ELF-1 (cell line): ENCODE data around the gene BET1L.
"Not testable (repeated sequence)": the region's sequence is repeated elsewhere in the genome, so short reads cannot be mapped to it uniquely, and the experiment has no call there.

Experiments used
- DNase-seq: peaks from one replicate; pipeline ENCODE4 v3.0.0-alpha.2; 2016; ENCODE audit warnings: low read depth, low spot score

BET1L gene

DNA sequence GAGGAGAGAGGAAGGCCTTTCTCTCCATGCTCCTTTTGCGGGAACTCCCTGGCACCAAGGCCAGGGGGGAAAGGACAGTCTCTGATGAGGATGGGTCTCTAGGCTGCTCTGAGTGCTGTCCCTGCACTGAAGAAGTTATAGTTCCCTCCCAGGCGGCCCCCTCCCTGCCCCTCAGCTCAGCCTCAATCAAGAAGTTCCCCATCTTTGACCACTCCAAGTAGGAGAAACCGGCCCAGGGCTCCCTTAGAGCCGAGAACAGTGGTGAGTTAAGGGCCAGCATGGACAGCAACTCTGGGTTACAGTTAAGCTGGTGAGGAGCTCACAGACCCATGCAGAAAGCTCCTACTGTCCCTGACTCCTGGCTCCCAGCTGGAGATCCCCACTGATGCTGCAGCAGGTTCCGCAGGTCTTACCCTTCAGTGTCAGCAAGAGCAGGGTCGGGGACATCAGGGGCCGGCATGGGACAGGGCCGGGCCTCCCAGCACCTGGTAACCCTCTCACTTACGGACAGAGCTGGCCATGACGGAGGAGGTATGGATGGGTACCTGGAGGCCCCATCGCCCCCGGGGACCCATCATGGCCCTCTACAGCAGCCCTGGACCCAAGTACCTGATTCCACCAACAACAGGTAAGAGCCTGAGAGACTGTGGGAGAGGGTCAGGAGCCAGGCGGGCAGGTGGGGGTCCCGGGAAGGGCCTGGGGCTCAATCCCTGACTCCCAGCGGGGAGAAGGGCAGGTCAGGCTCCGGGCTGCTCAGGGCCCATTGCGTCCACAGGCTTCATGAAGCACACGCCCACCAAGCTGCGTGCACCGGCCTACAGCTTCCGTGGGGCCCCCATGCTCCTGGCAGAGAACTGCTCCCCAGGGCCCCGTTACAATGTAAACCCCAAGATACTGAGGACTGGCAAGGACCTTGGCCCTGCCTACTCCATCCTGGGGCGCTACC is 10.1 kb downstream of the BET1L start:
- no peak for DNase-seq

DNA sequence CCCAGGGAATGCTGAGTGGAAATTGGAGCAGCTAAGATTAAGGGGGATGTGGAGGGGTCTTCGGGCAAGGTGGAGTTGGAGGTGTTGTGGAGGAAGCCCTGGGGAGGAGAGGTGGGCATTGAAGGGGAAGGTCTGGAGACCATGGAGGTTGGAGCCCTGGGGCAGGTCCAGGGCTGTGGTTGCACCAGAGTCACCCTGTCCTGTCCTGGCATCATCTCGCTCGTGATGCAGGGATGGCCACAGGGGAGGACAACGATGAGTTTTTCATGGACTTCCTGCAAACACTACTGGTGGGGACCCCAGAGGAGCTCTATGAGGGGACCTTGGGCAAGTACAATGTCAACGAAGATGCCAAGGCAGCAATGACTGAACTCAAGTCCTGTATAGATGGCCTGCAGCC is 13.7 kb downstream of the BET1L start:
- not testable (repeated sequence) for DNase-seq

DNA sequence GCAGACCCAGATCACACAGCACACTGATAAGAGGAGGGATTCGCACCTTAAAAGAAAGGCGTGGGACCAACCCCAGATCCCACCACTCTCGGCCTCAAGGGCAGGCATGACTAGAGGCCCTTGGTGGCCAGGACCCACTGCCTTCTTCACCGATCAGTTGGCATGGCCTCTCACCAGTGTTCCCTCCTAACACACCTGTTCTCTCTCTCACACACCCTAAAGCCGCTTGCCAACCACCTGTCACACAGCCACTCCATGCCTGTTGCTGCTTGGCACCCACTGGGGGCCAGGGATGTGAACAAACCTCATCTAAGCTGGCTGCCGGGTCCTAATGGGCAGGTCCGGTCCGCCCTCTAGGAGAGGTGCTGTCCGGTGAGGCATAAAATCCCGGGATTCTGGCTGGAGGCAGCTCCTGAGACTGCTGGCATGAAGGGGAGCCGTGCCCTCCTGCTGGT is 14.5 kb downstream of the BET1L start, which contains the start of gene SCGB1C1:
SCGB1C1 (plus strand) TSS at position 405 of the 455 bp plus-strand sequence; CDS start at position 427, 22 bp downstream.
- not testable (repeated sequence) for DNase-seq

DNA sequence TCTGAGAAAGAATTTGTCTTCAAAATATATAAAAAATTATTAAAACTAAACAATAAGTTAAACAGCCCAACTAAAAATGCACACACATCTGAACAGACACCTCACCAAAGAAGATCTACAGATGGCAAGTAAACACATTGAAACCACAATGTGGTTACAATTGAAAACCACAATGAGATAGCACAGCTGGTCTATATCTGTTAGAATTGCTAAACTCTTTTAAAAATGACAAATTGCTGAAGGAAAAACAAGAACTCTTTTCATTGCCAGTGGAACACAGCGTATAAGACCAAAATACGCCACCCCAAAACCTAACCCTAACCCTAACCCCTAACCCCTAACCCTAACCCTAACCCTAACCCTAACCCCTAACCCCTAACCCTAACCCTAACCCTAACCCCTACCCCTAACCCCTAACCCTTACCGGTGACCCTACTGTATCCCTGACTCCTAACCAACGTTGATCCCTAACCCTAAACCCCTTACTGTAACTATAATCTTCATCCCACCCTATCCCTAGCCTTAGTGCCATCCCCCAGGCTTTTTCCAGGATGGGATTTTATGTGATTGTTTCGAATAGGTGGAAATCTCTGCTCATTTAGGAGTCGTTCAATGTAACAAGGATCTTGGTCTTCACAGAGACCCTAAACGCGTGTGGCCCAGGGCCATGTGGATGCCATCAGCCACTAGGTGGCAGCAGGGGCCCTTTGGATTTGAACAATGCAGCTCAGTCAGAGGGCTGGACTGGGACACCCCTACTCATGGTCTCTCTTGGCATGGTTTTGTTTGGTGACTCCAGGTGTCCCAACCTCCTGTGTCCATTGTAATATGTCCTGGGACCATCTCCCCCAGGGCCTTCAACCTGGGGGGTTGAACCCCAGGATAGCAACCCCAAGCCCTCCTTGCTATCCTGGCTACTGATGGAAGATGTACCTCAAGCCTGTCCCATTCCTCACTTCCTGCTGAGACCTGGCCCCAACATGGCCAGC is 15.4 kb downstream of the BET1L start:
- not testable (repeated sequence) for DNase-seq

DNA sequence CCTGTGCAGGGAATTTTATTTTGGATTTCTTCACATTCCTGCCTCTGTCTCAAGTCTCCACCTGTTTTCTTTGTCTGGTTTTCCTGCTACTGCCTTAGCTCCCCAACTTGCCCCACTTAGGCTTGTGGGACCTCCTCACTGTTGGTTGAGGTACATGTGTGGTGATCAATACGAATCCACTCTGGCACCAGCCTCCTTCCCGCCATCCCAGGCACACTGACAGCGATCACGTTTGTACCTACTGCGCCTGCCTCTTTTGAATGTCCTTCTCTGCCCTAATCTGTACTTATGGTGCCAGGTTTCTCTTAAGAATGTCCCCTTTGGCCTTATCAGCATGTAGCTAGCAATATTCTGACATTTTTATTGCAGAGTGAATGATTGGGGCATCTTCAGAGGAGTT is 16.7 kb downstream of the BET1L start:
- not testable (repeated sequence) for DNase-seq

DNA sequence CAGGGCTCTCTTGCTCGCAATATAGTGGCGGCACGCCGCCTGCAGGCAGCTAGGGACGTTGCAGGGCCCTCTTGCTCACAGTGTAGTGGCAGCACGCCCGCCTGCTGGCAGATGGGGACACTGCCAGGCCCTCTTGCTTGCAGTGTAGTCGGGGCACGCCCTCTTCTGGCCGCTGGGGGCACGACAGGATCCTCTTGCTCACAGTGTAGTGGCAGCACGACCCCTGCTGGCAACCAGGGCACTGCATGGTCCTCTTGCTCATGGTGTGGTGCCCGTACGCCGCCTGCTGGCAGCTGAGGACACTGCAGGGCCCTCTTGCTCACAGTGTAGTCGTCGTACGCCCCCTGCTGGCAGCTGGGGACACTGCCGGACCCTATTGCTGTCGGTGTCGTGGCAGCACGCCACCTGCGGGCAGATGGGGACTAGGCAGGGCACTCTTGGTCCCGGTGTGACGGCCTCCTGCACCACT is 17.3 kb downstream of the BET1L start:
- DNase-seq = not testable (repeated sequence)

DNA sequence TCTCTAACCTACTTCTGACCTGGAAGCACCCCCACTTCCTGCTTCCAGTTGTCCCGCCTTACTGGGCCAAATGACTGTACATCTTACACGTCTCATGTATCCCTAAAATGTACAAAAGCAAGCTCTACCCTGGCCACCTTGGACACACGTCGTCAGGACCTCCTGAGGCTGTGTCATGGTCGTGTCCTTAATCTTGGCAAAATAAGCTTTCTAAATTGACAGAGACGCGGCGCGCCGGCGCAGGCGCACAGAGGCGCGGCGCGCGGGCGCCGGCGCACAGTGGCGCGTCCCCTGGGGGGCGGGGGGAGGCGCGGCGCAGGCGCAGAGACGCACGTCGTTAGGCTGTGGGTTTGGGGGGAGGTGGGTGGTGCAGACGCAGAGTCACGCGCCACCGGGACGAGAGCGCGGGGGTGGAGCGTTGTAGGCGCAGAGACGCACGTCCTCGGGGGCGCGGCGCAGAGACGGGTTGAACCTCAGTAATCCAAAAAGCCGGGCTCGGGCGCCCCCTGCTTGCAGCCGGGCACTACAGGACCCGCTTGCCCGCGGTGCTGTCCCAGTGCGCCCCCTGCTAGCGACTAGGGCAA is 17.9 kb downstream of the BET1L start:
- peak; percentile 42 for DNase-seq

DNA sequence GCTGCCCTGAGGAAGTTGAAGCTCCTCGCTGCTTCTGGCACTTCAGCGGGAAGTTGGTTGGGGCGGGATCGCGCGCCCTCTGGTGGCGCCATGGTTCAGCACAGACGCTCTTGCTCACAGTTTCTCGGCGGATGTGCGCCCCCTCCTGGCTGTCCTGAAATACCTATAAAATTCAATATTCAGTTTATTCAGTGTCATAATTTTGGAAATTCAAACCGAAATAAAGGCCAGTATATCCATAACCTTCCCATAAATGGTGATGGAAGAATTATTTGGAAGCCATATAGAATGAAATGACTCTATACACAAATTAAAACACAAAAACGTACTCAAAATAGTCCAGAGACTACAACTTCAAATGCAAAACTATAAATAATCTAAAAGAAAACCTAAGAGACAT is 27.0 kb downstream of the BET1L start:
- DNase-seq = not testable (repeated sequence)
